GM12875 (cell line): ENCODE data around the gene ALLC.

Experiments used
- H3K4me3 ChIP-seq: one replicate; pipeline ENCODE4 v1.5.1; 2011; ENCODE audit warnings: low read depth, low read length, control low read depth
- TF ChIP-seq, protein P1 (sequence below): IDR thresholded peaks from 2 replicates; pipeline ENCODE4 v1.5.1; 2011; ENCODE audit warnings: low read depth, mild to moderate bottlenecking, control low read depth, inconsistent platforms, low read length, moderate library complexity, borderline replicate concordance; ENCODE audit not compliant: insufficient read depth

The ALLC gene

GRCh38 chr2:3643371-3644245 lies 14.4 kb upstream of the ALLC start:
- no peak overlapping the region for H3K4me3 ChIP-seq
- TF ChIP-seq, protein P1, sequence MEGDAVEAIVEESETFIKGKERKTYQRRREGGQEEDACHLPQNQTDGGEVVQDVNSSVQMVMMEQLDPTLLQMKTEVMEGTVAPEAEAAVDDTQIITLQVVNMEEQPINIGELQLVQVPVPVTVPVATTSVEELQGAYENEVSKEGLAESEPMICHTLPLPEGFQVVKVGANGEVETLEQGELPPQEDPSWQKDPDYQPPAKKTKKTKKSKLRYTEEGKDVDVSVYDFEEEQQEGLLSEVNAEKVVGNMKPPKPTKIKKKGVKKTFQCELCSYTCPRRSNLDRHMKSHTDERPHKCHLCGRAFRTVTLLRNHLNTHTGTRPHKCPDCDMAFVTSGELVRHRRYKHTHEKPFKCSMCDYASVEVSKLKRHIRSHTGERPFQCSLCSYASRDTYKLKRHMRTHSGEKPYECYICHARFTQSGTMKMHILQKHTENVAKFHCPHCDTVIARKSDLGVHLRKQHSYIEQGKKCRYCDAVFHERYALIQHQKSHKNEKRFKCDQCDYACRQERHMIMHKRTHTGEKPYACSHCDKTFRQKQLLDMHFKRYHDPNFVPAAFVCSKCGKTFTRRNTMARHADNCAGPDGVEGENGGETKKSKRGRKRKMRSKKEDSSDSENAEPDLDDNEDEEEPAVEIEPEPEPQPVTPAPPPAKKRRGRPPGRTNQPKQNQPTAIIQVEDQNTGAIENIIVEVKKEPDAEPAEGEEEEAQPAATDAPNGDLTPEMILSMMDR, result no peak

GRCh38 chr2:3644246-3644525 lies 13.8 kb upstream of the ALLC start:
- H3K4me3 ChIP-seq, result no peak overlapping the region
- TF ChIP-seq, protein P1, result no peak

DNA sequence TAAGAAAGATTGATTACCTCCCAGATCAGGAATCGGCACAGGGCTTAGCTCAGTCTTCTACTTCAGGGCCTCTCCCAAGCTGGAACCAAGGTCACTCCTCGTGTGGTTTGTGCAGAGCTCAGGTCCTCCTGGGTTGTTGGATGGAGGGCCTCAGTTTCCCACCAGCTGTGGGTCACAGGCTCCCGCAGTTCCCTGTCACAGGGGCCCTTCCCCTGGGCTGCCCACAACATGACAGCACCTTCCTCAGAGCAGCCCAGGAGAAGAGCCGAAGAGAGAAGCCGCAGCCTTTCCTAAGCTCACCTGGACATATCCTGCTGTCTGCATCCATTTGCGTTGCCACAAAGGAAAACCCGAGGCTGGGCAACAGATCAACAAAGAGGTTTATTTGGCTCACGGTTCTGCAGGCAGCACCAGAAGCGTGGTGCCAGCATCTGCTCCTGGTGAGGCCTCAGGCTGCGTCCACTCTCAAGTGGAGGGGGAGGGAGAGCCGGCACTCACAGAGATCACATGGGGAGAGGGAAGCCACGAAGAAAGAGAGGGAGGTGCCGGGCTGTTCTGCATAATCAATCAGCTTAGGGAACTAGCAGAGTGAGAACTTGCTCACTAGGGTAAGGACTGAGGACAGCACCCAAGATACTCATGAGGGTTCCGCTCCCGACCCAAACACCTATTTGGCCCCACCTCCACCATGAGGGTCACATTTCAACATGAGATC lies 13.0 kb upstream of the ALLC start:
- no peak overlapping the region for H3K4me3 ChIP-seq
- TF ChIP-seq, protein P1, result no peak

DNA sequence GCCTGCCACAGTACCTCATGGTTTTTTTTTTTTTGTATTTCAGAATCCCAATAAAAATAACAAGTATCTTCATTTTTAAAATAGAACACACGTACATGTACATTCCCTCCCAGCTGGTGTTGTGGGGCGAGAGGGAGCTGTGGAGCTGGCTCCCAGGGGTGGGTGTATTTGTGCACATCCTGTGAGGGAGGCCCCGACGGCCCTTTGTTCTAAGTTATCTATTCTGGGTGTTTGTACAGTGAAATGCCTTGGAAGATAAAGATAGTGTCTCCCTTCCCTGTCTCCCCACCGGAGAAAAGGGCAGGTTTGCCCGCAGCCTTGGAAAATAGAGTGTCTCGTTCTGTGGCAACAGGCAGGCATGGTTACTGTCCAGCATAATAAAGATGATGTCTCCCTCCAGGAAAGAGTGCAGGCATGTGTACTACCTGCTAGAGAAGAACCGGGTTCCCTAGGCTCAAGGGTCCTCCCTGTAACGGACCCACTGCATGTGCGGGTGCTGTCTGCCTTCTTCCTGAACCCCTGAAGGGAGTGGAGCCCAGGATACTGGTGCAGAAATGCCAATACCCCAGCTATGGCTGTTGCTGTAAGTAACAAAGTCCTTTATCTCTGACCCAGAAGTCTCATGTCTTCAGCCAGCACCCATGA lies 12.1 kb upstream of the ALLC start:
- TF ChIP-seq, protein P1, result no peak
- H3K4me3 ChIP-seq, result no peak overlapping the region

- TF ChIP-seq, protein P1, result no peak
- H3K4me3 ChIP-seq, result no peak overlapping the region
Observed at GRCh38 chr2:3646446-3646845, 11.6 kb upstream of the ALLC start.

GRCh38 chr2:3647246-3647645 lies 10.8 kb upstream of the ALLC start:
- TF ChIP-seq, protein P1, result no peak

More at GRCh38 chr2:3647246-3647645, 10.8 kb upstream of the ALLC start:
- H3K4me3 ChIP-seq, result no peak overlapping the region
